OCI-LY7 (cell line): ENCODE data around the gene MAP1B. TPM values are rescaled to one million over a fixed set of nuclear protein-coding genes. Genes with fewer than 3 reads are reported as not detected.

ENCODE experiments used
- BruUV-seq: library from RNA; stranded (reverse); fragments of 400-500 nt; replicated peaks from 2 replicates; lab custom pipeline; 2021; lab: Mats Ljungman, UMichigan
- CTCF ChIA-PET: fragments of 300-600 bp; sonication (Branson Sonifier 250); formaldehyde crosslinking; loops from one replicate; lab custom pipeline; 2022; ENCODE audit warnings: antibody characterized with exemption; ENCODE audit not compliant: unreplicated experiment; lab: Charles Lee
- POLR2A ChIA-PET: fragments of 300-600 bp; sonication (Branson Sonifier 250); formaldehyde crosslinking; loops from one replicate; lab custom pipeline; 2022; ENCODE audit warnings: antibody characterized with exemption; lab: Charles Lee
- DNase-seq: peaks from one replicate; pipeline ENCODE4 v3.0.0-alpha.2; 2015; ENCODE audit warnings: low spot score
- H2AFZ ChIP-seq: fragments of 200-600 bp; sonication (generic), shearing (Covaris generic); 2 replicates; pipeline ENCODE4 v1.6.1; 2014; ENCODE audit warnings: mild to moderate bottlenecking, antibody characterized with exemption, low read length, moderate library complexity
- H3K27ac ChIP-seq: fragments of 200-600 bp; sonication (generic); 2 replicates; pipeline ENCODE4 v1.5.1; 2014; ENCODE audit warnings: mixed run types, low read depth, mild to moderate bottlenecking, moderate library complexity, low read length, inconsistent platforms; ENCODE audit not compliant: poor library complexity, severe bottlenecking
- H3K36me3 ChIP-seq: fragments of 200-600 bp; sonication (generic); 2 replicates; pipeline ENCODE4 v1.6.1; 2014; ENCODE audit warnings: mild to moderate bottlenecking, antibody characterized with exemption, low read length, moderate library complexity, mixed read lengths; ENCODE audit not compliant: insufficient read depth
- H3K4me1 ChIP-seq: fragments of 200-600 bp; sonication (generic); 2 replicates; pipeline ENCODE4 v1.5.1; 2014; ENCODE audit warnings: mild to moderate bottlenecking, low read length; ENCODE audit not compliant: insufficient read depth, poor library complexity, severe bottlenecking
- H3K4me2 ChIP-seq: fragments of 200-600 bp; sonication (generic); 2 replicates; pipeline ENCODE4 v1.6.1; 2014; ENCODE audit warnings: mild to moderate bottlenecking, low read length
- H3K4me3 ChIP-seq: fragments of 200-600 bp; sonication (generic); 2 replicates; pipeline ENCODE4 v1.5.1; 2014; ENCODE audit warnings: mild to moderate bottlenecking, low read depth, low read length; ENCODE audit not compliant: poor library complexity, severe bottlenecking
- H3K79me2 ChIP-seq: fragments of 200-600 bp; sonication (generic); 2 replicates; pipeline ENCODE4 v1.6.1; 2016; ENCODE audit warnings: low read depth, mild to moderate bottlenecking, low read length, moderate library complexity, mixed read lengths; ENCODE audit not compliant: insufficient read depth
- H3K9me2 ChIP-seq: fragments of 200-600 bp; sonication (generic); 2 replicates; pipeline ENCODE4 v1.6.1; 2016; ENCODE audit warnings: mild to moderate bottlenecking, low read length, mixed read lengths; ENCODE audit not compliant: insufficient read depth
- H3K9me3 ChIP-seq: fragments of 200-600 bp; sonication (generic); 2 replicates; pipeline ENCODE4 v1.6.1; 2014; ENCODE audit warnings: mild to moderate bottlenecking, mixed run types, low read length, mixed read lengths
- H4K20me1 ChIP-seq: fragments of 200-600 bp; sonication (generic); 2 replicates; pipeline ENCODE4 v1.6.1; 2014; ENCODE audit warnings: mild to moderate bottlenecking, antibody characterized with exemption, low read length, moderate library complexity, mixed read lengths; ENCODE audit not compliant: insufficient read depth
- EZH2phosphoT487 ChIP-seq: fragments of 200-600 bp; sonication (generic); IDR thresholded peaks from 2 replicates; pipeline ENCODE4 v1.6.1; 2018; ENCODE audit warnings: low read depth, borderline replicate concordance, mild to moderate bottlenecking, mixed run types, antibody characterized with exemption, low read length, moderate library complexity, mixed read lengths
- intact Hi-C: fragments of 100-400 bp; cut with micrococcal nuclease; formaldehyde crosslinking; loops from one replicate; pipeline ENCODE4 v1.10.0; 2022; ENCODE audit not compliant: unreplicated experiment
- total RNA-seq, 2 experiments: library from RNA; depleted of rRNA in 1 of 2; stranded (reverse); fragments of >200 nt in 1 of 2; shearing (Covaris generic) in 1 of 2; gene quantifications; 2 replicates each; pipeline ENCODE4 v1.2.3, GENCODE V29; 2014 to 2022
- TF ChIP-seq, protein P1 (sequence below): fragments of 200-600 bp; sonication (generic); conservative IDR thresholded peaks from 2 replicates; pipeline ENCODE4 v1.5.1; 2014; ENCODE audit warnings: mild to moderate bottlenecking, antibody characterized with exemption, low read length, moderate library complexity, mixed read lengths

Gene MAP1B
- total RNA-seq, 2 experiments from 2014 or later: not detected

DNA sequence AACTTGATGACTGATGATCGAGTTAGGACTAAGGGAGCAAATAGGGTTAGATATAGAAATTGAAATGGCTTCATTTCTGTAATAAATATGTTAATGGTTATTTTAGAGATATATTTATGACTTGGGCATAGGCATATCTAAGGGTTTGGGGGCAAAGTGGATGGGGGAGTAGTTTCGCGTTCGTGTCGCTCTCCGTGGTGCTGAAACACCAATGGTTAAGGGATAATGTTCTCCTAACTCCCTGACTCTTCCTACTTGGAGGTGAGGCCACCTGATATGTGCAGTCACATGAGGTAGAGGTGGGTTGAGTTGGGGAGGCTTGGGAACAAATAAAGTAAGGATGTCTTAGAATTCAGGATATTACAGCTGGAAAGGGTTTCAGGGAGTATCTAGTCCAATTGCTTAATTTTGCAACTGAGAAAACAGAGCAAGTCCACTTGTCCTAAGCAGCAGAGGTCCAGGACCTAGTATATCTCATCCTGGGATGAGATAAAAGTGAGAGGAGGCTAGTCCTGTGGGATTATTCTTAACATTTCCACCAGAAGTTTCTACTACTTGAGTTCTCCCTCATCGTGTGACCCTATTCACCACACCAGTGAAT is 44.0 kb upstream of the MAP1B start:
- Histone ChIP-seq H3K4me3 (no peak overlapping the region), H3K27ac (no peak overlapping the region), H3K4me1 (no peaks in the 10 kb centered on the region), H3K36me3 (no peaks in the 10 kb centered on the region), H3K9me3 (no peaks in the 10 kb centered on the region), H3K4me2 (no peak overlapping the region), H4K20me1 (no peaks in the 10 kb centered on the region), H3K9me2 (no peaks in the 10 kb centered on the region), H3K79me2 (no peaks in the 10 kb centered on the region), H2AFZ (no peak overlapping the region)
- ChIA-PET POLR2A (no interaction called here), CTCF (no interaction called here)
- peak; percentile 30 for DNase-seq
- TF ChIP-seq EZH2phosphoT487: no peak
- TF ChIP-seq, protein P1, sequence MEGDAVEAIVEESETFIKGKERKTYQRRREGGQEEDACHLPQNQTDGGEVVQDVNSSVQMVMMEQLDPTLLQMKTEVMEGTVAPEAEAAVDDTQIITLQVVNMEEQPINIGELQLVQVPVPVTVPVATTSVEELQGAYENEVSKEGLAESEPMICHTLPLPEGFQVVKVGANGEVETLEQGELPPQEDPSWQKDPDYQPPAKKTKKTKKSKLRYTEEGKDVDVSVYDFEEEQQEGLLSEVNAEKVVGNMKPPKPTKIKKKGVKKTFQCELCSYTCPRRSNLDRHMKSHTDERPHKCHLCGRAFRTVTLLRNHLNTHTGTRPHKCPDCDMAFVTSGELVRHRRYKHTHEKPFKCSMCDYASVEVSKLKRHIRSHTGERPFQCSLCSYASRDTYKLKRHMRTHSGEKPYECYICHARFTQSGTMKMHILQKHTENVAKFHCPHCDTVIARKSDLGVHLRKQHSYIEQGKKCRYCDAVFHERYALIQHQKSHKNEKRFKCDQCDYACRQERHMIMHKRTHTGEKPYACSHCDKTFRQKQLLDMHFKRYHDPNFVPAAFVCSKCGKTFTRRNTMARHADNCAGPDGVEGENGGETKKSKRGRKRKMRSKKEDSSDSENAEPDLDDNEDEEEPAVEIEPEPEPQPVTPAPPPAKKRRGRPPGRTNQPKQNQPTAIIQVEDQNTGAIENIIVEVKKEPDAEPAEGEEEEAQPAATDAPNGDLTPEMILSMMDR: no peak
- intact Hi-C loops: no loop called here
- no TSS peak for BruUV-seq

DNA sequence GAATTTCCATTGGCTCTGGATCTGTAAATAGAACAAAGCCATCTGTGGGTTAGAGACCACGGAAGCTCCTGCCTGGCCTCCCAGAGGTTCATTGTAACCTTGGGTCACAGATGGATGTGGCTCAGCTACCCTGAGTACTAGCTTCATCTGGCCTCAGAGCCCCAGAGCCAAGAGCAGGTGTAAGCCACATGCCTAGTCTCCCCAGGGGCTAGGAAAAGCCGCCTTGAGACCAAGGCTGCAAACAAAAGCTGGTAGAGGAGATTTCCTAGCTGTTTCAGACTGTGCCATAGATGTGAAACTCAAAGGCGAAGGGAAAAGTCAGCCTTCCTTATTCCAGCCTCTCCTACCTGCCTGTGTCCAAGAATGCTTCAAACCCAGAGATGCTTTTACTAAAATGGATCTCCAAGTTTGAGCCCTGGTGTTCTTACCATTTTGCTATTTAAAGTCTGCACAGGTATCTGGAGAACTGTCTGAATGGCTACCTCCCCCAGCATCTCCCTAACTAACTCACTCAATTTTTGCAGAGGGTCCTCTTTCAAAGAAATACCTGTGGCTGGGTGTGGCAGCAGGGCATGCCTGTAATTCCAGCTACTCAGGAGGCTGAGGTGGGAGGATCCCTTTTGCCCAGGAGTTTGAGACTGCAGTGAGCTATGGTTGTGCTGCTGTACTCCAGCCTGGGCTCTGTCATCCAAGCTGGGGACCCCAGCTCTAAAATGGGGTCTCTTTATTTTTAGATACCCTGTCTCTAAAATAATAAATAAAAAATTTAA is 42.3 kb upstream of the MAP1B start:
- CTCF ChIA-PET: no interaction called here

More for the DNA sequence above, 42.3 kb upstream of the MAP1B start:
- intact Hi-C loops: no loop called here
- BruUV-seq: no TSS peak
- no peak overlapping the region for H2AFZ ChIP-seq
- H3K36me3 ChIP-seq: no peaks in the 10 kb centered on the region
- no peaks in the 10 kb centered on the region for H4K20me1 ChIP-seq
- no peak overlapping the region for H3K4me3 ChIP-seq
- no peaks in the 10 kb centered on the region for H3K9me3 ChIP-seq
- H3K4me2 ChIP-seq: no peak overlapping the region
- H3K79me2 ChIP-seq: no peaks in the 10 kb centered on the region
- H3K9me2 ChIP-seq: no peaks in the 10 kb centered on the region
- H3K4me1 ChIP-seq: no peaks in the 10 kb centered on the region
- no peak for DNase-seq
- TF ChIP-seq, protein P1: no peak
- TF ChIP-seq EZH2phosphoT487: no peak
- POLR2A ChIA-PET: interaction anchor here (0.6 kb wide), 1 partner anchor 116 kb away, joined by 11 read pairs; no protein-coding TSS in a partner anchor
- H3K27ac ChIP-seq: no peak overlapping the region
